ENCODE measurements around the gene DDX6. TPM values are rescaled to one million over a fixed set of nuclear protein-coding genes. Genes with fewer than 3 reads are reported as not detected.

Gene DDX6
- total and polyA plus RNA-seq, 2 donors (not counting 3 experiments of a cell fraction or from before 2014, with no cell fraction given): 19.1 to 138 TPM

- Histone ChIP-seq H3K27ac (ENCODE audit: insufficient read depth, low read depth, low read length) (no peak overlapping the region), H3K4me1 (ENCODE audit: control insufficient read depth, extremely low read depth, insufficient read depth, low read length) (no peaks in the 10 kb centered on the region), H3K79me2 (ENCODE audit: control insufficient read depth, insufficient read depth, low read length) (no peaks in the 10 kb centered on the region), H3K4me2 (ENCODE audit: insufficient read depth, low read length) (no peak overlapping the region), H4K20me1 (replicated peaks; ENCODE audit: control insufficient read depth, extremely low read depth, insufficient read depth, low read length) (no peaks in the 10 kb centered on the region), H3K27me3 (ENCODE audit: control insufficient read depth in 2 of 2, insufficient read depth in 2 of 2, low read length in 2 of 2) (peaks cover 2% of the 10 kb centered on the region in 2 experiments), H3K9me3 (replicated peaks; ENCODE audit: control insufficient read depth, insufficient read depth, low read length) (no peaks in the 10 kb centered on the region), H3K36me3 (ENCODE audit: control insufficient read depth in 2 of 2, extremely low read depth in 1 of 2, insufficient read depth in 2 of 2, low read length in 2 of 2) (no peaks in the 10 kb centered on the region), H3K9ac (replicated peaks; ENCODE audit: extremely low read depth, insufficient read depth, low read length) (no peak overlapping the region), H3K4me3 (replicated peaks in 1 of 3; ENCODE audit: insufficient read depth in 1 of 3, low read depth in 1 of 3, low read length in 3 of 3) (no peak overlapping the region), H3K9me1 (replicated peaks; ENCODE audit: control insufficient read depth, extremely low read depth, insufficient read depth, low read length) (no peaks in the 10 kb centered on the region), H2AFZ (ENCODE audit: low read depth, low read length) (no peak overlapping the region)
- dilution Hi-C loops (cut with MboI; ENCODE audit: extremely low pct_ligation_motif_present, low sequenced_read_pairs): no loop called here
- no peak for TF ChIP-seq JUN (IDR thresholded peaks at IDR 0.05; ENCODE audit: borderline replicate concordance, insufficient read depth, insufficient read length, low read depth)
- TF ChIP-seq POLR2A (IDR thresholded peaks at IDR 0.05; ENCODE audit: low read depth, low read length): no peak
- no peak for TF ChIP-seq POLR2AphosphoS5 (IDR thresholded peaks at IDR 0.05; ENCODE audit: insufficient read depth, low read depth, low read length)
- no peak for TF ChIP-seq GATA2 (IDR thresholded peaks at IDR 0.05; ENCODE audit: insufficient read depth, insufficient read length, low read depth, low read length)
- no peak for TF ChIP-seq FOS (IDR thresholded peaks at IDR 0.05; ENCODE audit: borderline replicate concordance, insufficient read depth, low read length)
- no peak for TF ChIP-seq MAX (IDR thresholded peaks at IDR 0.05; ENCODE audit: insufficient read depth, insufficient read length)
- TF ChIP-seq MYC (IDR thresholded peaks at IDR 0.05; ENCODE audit: low read depth, low read length): no peak
- TF ChIP-seq CTCF (IDR thresholded peaks at IDR 0.05; ENCODE audit: extremely low read depth in 1 of 2, insufficient read depth in 1 of 2, low read depth in 1 of 2, low read length in 2 of 2): no peak
- no peak for TF ChIP-seq EZH2 (IDR thresholded peaks at IDR 0.05; ENCODE audit: borderline replicate concordance, low read depth, low read length, severe bottlenecking)
- no TSS peak for BruUV-seq (replicated peaks)
- POLR2A ChIA-PET: no interaction called here
- FAIRE-seq (no peak), DNase-seq (ENCODE audit: low read depth, low spot score) (no peak)
- intact Hi-C loops (cut with micrococcal nuclease): no loop called here
- CTCF ChIA-PET: interaction anchor here (2.0 kb wide), 1 partner anchor 53 kb away, joined by 9 read pairs; no protein-coding TSS in a partner anchor
Measured at GRCh38 chr11:118742304-118742703, 48.7 kb downstream of the DDX6 start.
